Caco-2 (cell line): ENCODE results near the gene STARD10. TPM values are rescaled to one million over a fixed set of nuclear protein-coding genes. Genes with fewer than 3 reads are reported as not detected.
"Not testable (repeated sequence)": the region's sequence is repeated elsewhere in the genome, so short reads cannot be mapped to it uniquely, and the experiment has no call there.

Experiments used
- BruUV-seq: library from RNA; stranded (reverse); fragments of 400-500 nt; replicated peaks from 2 replicates; lab custom pipeline; 2021; lab: Mats Ljungman, UMichigan
- CTCF ChIA-PET: fragments of 300-600 bp; sonication (Branson Sonifier 250); formaldehyde crosslinking; loops from one replicate; lab custom pipeline; 2022; ENCODE audit warnings: antibody characterized with exemption; lab: Charles Lee
- POLR2A ChIA-PET: fragments of 300-600 bp; sonication (Branson Sonifier 250); formaldehyde crosslinking; loops from one replicate; lab custom pipeline; 2022; ENCODE audit warnings: antibody characterized with exemption; lab: Charles Lee
- DNase-seq, 2 experiments: peaks; one replicate each; pipeline versions ENCODE4 v3.0.0 to v3.0.0-alpha.2; 2020 to 2022
- H3K27me3 ChIP-seq: replicated peaks from 2 replicates; pipeline ENCODE4 v1.6.0; 2011; ENCODE audit warnings: low read length; ENCODE audit not compliant: control insufficient read depth, insufficient read depth
- H3K36me3 ChIP-seq: 2 replicates; pipeline ENCODE4 v1.5.1; 2011; ENCODE audit warnings: low read length; ENCODE audit not compliant: control insufficient read depth, insufficient read depth
- H3K4me1 ChIP-seq: fragments of 250-450 bp; sonication (Bioruptor Pico); 2 replicates; pipeline ENCODE4 v1.5.1; 2020; ENCODE audit warnings: mild to moderate bottlenecking
- H3K4me3 ChIP-seq: 2 replicates; pipeline ENCODE4 v1.5.1; 2011; ENCODE audit warnings: low read depth, mild to moderate bottlenecking, control low read depth, low read length
- H3K9me3 ChIP-seq: fragments of 250-450 bp; sonication (Bioruptor Pico); 2 replicates; pipeline ENCODE4 v1.5.1; 2020; ENCODE audit warnings: mild to moderate bottlenecking, moderate library complexity
- H3K27ac Mint-ChIP-seq: one replicate; pipeline ENCODE4 v1.8.0; 2022; ENCODE audit warnings: mixed read lengths; ENCODE audit not compliant: unreplicated experiment
- H3K27me3 Mint-ChIP-seq: one replicate; pipeline ENCODE4 v1.8.0; 2022; ENCODE audit warnings: mixed read lengths; ENCODE audit not compliant: insufficient read depth, unreplicated experiment
- H3K36me3 Mint-ChIP-seq: one replicate; pipeline ENCODE4 v1.8.0; 2022; ENCODE audit warnings: mild to moderate bottlenecking, mixed read lengths; ENCODE audit not compliant: insufficient read depth, unreplicated experiment
- H3K4me1 Mint-ChIP-seq: one replicate; pipeline ENCODE4 v1.8.0; 2022; ENCODE audit warnings: low read depth, mixed read lengths; ENCODE audit not compliant: unreplicated experiment
- H3K4me3 Mint-ChIP-seq: one replicate; pipeline ENCODE4 v1.8.0; 2022; ENCODE audit warnings: mild to moderate bottlenecking, moderate library complexity, mixed read lengths; ENCODE audit not compliant: unreplicated experiment
- H3K9me3 Mint-ChIP-seq: one replicate; pipeline ENCODE4 v1.8.0; 2022; ENCODE audit warnings: mixed read lengths; ENCODE audit not compliant: unreplicated experiment
- CTCF ChIP-seq, 2 experiments: fragments of 200-600 bp in 1 of 2; IDR thresholded peaks; 1 replicate in 1 of 2; 2 replicates in 1 of 2; pipeline versions ENCODE4 v1.5.1 to v1.8.0; 2011 to 2022; ENCODE audit warnings: antibody characterized with exemption in 1 of 2, control low read depth in 1 of 2, inconsistent platforms in 1 of 2, low read depth in 1 of 2, low read length in 1 of 2, mild to moderate bottlenecking in 1 of 2, moderate library complexity in 1 of 2; ENCODE audit not compliant: insufficient read depth in 1 of 2, severe bottlenecking in 1 of 2, unreplicated experiment in 1 of 2
- intact Hi-C: fragments of 100-400 bp; cut with micrococcal nuclease; formaldehyde crosslinking; loops from one replicate; pipeline ENCODE4 v1.10.0; 2022; ENCODE audit not compliant: unreplicated experiment
- total RNA-seq: library from RNA; stranded (reverse); gene quantifications from 2 replicates; pipeline ENCODE4 v1.2.3, GENCODE V29; 2022

Gene STARD10
- total RNA-seq, 1 experiment from 2014 or later = 492 TPM

GRCh38 chr11:72807792-72808191 lies 13.9 kb upstream of the STARD10 start:
- H3K27ac Mint-ChIP-seq = no peak overlapping the region
- BruUV-seq = no TSS peak
- no peaks in the 10 kb centered on the region for H3K9me3 Mint-ChIP-seq
- Histone ChIP-seq H3K36me3 (peaks cover 2% of the 10 kb centered on the region; the same call in 1 of the 2 replicates), H3K4me1 (peaks cover 3% of the 10 kb centered on the region; the same call in 1 of the 2 replicates), H3K9me3 (no peaks in the 10 kb centered on the region), H3K27me3 (no peaks in the 10 kb centered on the region), H3K4me3 (no peak overlapping the region)
- peaks cover 18% of the 10 kb centered on the region for H3K4me1 Mint-ChIP-seq
- TF ChIP-seq CTCF (IDR thresholded peaks at IDR 0.05; ENCODE audit: insufficient read depth in 1 of 2, low read depth in 1 of 2, low read length in 1 of 2, severe bottlenecking in 1 of 2, unreplicated experiment in 1 of 2) = no peak
- no peak for DNase-seq
- H3K27me3 Mint-ChIP-seq = no peaks in the 10 kb centered on the region
- ChIA-PET POLR2A (interaction anchor here (0.7 kb wide), 1 partner anchor 55 kb away, joined by 10 read pairs; no protein-coding TSS in a partner anchor), CTCF (interaction anchor here (0.6 to 0.7 kb wide), 4 partner anchors 40 to 1194 kb away, joined by 3 to 6 read pairs (median 3); no protein-coding TSS in a partner anchor)
- peaks cover 21% of the 10 kb centered on the region for H3K36me3 Mint-ChIP-seq
- intact Hi-C loops = no loop called here
- H3K4me3 Mint-ChIP-seq = no peak overlapping the region

- CTCF ChIA-PET = interaction anchor here (0.6 to 0.7 kb wide), 3 partner anchors 40 to 1194 kb away, joined by 3 to 6 read pairs (median 3); no protein-coding TSS in a partner anchor
- H3K4me1 Mint-ChIP-seq = peaks cover 11% of the 10 kb centered on the region
Measured at GRCh38 chr11:72807021-72807693, 13.3 kb upstream of the STARD10 start.

GRCh38 chr11:72806378-72806777 lies 12.5 kb upstream of the STARD10 start:
- H3K4me3 Mint-ChIP-seq, H3K36me3 ChIP-seq, H3K4me1 ChIP-seq, H3K4me1 Mint-ChIP-seq, intact Hi-C loops, H3K9me3 Mint-ChIP-seq, H3K27ac Mint-ChIP-seq, CTCF ChIA-PET, BruUV-seq, H3K4me3 ChIP-seq, H3K27me3 Mint-ChIP-seq, H3K9me3 ChIP-seq, DNase-seq, H3K27me3 ChIP-seq, POLR2A ChIA-PET: not testable (repeated sequence)
- peaks cover 11% of the 10 kb centered on the region for H3K36me3 Mint-ChIP-seq

More at GRCh38 chr11:72807021-72807693, 13.3 kb upstream of the STARD10 start:
- no peak for TF ChIP-seq CTCF (IDR thresholded peaks at IDR 0.05; ENCODE audit: insufficient read depth in 1 of 2, low read depth in 1 of 2, low read length in 1 of 2, severe bottlenecking in 1 of 2, unreplicated experiment in 1 of 2)
- Mint-ChIP-seq H3K27me3 (no peaks in the 10 kb centered on the region), H3K36me3 (peaks cover 17% of the 10 kb centered on the region), H3K9me3 (no peaks in the 10 kb centered on the region), H3K27ac (no peak overlapping the region), H3K4me3 (no peak overlapping the region)
- Histone ChIP-seq H3K9me3 (no peaks in the 10 kb centered on the region), H3K4me3 (no peak overlapping the region), H3K36me3 (peaks cover 2% of the 10 kb centered on the region; the same call in 1 of the 2 replicates), H3K4me1 (0 out of 2 replicates have a peak, but pooled peaks cover 3% of the 10 kb centered on the region), H3K27me3 (no peaks in the 10 kb centered on the region)
- no TSS peak for BruUV-seq
- POLR2A ChIA-PET = interaction anchor here (0.7 kb wide), 1 partner anchor 54 kb away, joined by 10 read pairs; no protein-coding TSS in a partner anchor
- intact Hi-C loops = no loop called here
- DNase-seq = no peak
